Measurements from ENCODE around the gene USO1.

USO1 gene

GRCh38 chr4:75848171-75848760 lies 123.9 kb downstream of the USO1 start:
- DNase-seq, result peak; percentile 85

DNA sequence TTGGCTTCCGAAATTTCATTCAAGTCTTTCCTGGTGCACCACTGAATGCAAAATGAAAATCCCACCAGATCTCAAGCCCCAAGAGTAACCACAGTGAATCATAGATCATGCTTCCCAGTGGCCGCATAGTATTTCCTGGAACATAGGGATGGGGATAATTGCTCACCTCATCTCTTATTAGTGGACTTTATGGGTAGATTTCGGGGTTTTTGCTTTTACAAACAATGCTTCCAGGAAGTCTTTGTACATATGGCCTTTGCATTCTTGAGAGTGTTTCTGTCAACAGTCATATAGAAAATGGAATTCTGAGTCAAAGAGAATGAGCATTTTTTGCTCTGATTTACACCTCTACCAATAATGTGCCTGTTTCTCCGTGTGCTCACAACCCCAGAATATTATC lies 124.5 kb downstream of the USO1 start:
- DNase-seq, result no peak

- no peak for DNase-seq
Observed at GRCh38 chr4:75849461-75849860, 125.1 kb downstream of the USO1 start.

DNA sequence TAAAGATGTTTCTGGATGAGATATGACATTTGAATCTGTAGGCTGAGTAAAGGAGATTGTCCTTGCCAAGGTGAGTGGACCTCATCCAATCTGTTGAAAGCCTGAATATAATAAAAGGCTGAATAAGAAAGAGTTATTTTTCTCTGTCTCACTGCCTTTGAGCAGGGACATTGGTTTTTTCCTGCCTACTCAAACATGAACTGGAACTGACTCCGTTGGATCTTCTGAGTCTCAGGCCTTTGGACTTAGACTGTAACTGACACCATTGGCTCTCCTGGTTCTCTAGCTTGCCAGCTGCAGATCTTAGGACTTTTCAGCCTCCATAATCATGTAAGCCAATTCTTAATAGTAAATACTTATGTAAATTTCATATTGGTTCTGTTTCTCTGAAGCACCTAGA lies 134.3 kb downstream of the USO1 start:
- DNase-seq, result no peak

- no peak for DNase-seq
Observed at GRCh38 chr4:75860606-75861005, 136.2 kb downstream of the USO1 start.

Data from DMS79 treated with DMSO at 0.1 percent for 48 hours (cell line).